ENCODE data around the gene HSPB6.

The HSPB6 gene

DNA sequence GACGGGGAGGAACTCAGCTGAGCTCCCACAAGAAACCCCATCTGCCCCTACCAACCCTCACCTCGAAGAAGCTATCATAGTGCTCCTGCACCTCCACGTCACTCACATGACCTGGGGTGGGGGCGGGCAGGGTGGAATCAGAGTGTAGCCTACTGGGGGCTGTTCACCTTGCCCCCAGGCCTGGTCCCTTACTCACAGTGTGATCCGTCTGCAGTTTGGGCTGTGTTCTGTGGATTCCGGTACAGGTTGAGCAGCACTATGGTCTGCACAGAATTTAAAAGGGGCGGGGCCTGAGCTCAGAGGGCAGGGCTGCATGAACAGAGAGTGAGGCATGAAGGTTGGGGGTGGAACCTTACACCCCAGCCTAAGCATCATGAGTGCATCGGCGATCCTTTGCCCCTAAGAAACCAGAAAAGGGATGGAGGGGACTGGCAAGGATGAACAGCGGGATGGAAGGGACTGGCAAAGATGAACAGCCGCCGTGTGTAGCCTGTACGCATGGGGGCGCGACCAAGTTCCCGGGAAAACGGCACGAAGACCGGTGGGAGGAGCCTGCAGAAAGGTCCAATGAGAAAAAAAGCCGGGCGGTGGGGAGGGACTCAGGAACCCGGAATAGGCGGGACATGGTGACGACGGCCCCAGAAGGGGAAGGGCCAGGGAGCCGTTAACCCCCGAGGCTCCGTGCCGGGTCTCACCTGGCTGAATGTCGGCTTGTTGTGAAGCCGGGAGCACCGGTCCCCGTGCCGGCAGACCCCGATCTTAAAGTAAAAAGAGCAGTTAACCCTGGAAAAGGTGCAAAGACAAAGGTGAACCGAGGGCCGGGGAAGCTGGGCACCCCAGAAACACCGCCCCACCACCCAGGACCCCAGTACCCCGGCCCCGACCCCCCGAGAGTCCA, 12.2 kb downstream of the HSPB6 start:
- peak; percentile 61 for DNase-seq

DNA sequence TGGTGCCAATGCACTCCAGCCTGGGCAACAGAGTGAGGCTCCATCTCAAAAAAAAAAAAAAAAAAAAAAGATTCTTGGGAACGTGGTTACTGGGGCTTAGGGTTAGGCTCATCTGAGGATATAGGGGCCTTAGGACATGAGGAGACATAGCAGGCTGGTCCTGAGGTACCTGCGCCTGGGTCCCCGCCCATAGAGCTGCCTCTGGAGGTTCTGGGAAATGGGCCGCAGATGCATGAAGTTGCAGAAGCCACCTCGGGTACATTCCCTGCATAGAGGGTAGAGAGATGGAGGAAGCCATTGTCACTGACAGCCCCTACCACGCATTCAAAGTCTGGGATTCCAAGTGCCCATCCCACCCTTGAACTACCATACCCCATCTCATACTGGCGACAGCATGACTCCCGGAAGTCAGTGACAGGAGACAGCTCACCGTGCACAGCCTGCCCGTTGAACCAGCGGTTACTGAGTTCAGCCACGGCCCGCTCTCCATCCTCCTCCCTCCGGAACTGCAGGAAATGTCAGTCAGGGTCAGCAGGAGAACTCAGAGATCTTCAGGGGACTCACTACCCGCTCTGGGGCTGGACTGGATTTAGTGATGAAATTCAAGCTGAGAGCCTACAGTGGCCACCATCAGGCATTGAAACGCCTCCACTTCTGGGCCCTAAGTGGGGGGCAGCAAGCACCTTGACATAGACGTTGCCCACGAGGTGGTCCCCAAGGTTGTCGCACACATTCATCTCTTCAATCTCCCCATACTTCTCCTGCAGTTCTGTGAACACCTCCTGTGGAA, 13.0 kb downstream of the HSPB6 start:
- DNase-seq: no peak

- no peak for DNase-seq
Measured at GRCh38 chr19:35742121-35742724, 14.6 kb downstream of the HSPB6 start, which contains the start of gene IGFLR1. TSS of gene IGFLR1 (minus strand) at chr19:35742452. CDS start at chr19:35741180, 1,272 bp downstream.

DNA sequence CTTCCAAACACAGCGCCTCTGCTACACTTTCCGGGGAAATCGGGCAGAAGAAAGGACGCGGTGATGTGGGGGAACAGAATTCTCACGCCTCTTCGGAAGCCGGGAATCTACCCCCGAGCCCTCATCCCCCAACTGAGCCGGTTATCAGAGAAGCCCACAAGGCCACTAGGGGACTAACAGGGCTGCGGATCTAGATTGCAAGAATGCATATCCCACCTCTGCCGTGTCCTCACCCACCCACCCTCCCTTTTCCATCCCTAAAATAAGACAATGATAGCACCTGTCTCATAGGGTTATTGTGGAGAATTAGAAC, 15.7 kb downstream of the HSPB6 start:
- DNase-seq: no peak

- DNase-seq: peak; percentile 78
Measured at GRCh38 chr19:35740423-35741202, 16.2 kb downstream of the HSPB6 start.

- no peak for DNase-seq
Measured at GRCh38 chr19:35740108-35740422, 16.8 kb downstream of the HSPB6 start.

DNA sequence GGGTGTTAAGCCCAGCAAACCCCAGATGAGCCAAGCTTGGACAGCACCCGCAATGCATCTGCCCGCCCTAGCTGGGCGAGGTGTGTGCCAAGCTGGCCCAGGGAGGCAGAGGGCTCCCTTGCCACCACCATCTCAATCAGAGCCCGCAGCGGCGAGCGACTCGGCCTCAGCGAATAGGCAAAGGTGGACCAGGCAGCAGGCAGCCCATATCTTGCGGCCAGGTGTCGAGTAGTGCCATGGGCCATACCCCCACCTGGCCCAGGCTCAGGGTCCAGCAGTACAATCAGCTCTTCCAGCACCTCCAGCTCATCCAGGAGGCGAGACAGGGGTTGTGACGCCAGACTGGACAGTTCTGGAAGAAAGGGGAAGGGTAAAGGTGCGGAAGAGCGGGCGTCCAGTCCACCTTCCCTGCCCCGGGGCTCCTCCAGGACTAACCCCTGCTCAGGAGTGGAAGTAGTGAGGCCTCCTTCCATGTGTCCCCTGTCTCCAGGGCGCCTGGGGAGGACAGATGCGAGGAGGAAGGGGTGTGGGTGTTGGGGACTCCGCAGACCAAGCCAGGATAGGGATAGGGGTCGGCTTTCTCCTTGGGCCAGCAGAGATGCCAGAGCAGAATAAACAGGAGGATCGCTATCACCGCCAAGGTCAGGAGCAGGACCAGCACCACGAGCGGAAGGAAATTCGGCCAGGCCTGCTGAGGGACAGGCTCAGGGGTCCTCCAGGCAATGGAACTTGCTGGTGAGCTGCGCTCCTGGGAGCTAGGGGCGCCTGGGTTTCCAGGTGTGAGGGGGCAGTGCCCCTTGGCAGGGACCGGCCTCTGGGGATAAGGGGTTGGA, 17.3 kb downstream of the HSPB6 start:
- DNase-seq: no peak

DNA sequence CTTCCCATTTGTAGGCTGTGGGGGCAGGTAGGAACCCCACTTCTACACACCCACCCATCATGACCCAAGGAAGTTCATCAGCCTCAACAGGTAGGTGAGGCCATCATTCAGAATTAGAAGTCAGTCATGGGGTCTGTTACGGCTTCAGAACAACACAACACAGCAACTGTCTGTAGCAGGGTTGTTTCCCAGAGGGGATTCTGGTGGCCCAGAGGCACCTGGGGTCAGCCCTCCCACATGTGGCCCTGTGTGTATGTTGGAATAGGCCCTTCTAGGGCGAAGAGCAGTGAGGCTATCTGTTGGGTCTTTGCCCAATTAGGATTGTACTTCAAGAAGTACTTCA, 18.0 kb downstream of the HSPB6 start:
- DNase-seq: no peak

DNA sequence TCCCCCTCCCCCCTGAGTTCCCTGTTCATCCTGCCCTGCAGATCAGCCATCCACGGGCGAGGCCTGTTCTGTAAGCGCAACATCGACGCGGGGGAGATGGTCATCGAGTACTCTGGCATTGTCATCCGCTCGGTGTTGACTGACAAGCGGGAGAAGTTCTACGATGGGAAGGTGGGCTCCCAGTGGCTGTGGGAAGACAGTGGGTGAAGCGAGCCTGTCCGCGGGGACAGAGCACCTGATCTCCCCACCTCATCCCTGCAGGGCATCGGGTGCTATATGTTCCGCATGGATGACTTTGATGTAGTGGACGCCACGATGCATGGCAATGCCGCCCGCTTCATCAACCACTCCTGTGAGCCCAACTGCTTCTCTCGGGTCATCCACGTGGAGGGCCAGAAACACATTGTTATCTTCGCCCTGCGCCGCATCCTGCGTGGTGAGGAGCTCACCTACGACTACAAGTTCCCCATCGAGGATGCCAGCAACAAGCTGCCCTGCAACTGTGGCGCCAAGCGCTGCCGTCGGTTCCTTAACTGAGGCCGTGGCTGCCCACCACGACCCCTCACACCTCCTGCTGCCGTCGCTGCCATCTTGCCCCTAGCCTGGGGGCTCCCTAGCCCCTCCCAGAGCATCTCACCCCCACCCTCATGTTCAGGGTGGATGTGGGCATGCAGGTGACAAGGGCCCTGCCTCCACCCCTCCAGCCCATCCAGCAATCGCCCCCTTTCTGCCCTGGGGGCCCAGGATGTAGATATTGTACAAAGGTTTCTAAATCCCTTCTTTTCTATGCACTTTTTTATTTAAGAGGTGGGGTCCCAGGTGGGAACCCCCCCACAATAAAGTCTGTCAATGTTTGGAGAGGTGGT, 18.6 kb downstream of the HSPB6 start:
- no peak for DNase-seq

DNA sequence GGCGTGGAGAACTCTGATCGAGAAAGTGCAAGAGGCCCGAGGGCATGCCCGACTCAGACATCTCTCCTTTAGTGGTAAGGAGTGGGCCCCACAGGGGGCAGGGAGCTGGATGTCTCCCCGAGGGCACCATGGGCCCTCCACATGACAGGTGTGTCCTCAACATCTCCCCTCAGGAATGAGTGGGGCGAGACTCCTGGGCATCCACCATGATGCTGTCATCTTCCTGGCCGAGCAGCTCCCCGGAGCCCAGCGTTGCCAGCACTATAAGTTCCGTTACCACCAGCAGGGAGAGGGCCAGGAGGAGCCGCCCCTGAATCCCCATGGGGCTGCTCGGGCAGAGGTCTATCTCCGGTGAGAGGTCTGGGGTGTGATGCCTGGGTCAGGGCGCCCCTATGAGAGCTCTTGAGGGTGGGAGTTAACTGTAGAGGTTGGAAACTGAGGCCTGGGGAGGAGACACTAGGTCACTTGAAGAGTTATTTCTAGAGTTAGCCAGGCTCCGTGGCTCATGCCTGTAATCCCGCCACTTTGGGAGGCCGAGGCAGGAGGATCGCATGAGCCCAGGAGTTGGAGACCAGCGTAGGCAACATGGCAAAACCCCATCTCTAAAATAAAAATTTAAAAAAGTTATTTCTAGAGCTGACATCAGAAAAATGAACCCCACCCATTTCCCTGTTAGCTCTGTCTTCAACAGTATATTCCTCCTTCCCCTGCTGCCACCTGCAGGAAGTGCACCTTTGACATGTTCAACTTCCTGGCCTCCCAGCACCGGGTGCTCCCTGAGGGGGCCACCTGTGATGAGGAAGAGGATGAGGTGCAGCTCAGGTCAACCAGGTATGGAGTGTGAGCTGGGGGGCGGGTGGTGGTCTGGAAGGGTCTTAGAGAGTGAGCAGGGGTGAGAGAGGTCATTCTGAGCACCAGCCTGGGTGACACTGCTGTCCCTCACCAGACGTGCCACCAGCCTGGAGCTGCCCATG, 19.6 kb downstream of the HSPB6 start:
- DNase-seq: no peak

- DNase-seq: no peak
Measured at GRCh38 chr19:35734889-35735288, 21.9 kb downstream of the HSPB6 start.

- DNase-seq: no peak
Measured at GRCh38 chr19:35734273-35734672, 22.6 kb downstream of the HSPB6 start.

GRCh38 chr19:35733180-35734125, 23.4 kb downstream of the HSPB6 start:
- DNase-seq: no peak

- no peak for DNase-seq
Measured at GRCh38 chr19:35732540-35733179, 24.2 kb downstream of the HSPB6 start.

- DNase-seq: no peak
Measured at GRCh38 chr19:35731779-35732405, 24.9 kb downstream of the HSPB6 start.

DNA sequence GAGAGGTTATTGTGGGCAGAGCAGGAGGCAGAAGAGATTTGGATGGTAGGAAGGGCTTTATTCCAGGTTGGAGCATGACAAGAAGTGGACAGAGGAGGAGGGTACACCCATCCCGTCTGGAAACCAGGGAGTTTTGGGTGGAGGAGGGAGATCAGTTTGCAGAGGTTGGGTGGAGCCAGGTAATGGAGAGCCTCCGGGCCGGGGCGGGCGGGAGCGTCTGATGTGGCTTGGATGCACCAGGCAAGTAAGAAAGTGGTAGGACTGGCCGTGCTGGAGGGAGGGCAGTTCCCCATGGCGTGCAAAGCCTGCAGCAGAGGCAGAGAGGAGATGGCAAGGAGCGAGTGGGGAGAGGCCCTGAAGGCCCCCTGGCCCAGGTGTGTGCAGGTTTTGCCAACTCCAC, 25.5 kb downstream of the HSPB6 start:
- no peak for DNase-seq

DNA sequence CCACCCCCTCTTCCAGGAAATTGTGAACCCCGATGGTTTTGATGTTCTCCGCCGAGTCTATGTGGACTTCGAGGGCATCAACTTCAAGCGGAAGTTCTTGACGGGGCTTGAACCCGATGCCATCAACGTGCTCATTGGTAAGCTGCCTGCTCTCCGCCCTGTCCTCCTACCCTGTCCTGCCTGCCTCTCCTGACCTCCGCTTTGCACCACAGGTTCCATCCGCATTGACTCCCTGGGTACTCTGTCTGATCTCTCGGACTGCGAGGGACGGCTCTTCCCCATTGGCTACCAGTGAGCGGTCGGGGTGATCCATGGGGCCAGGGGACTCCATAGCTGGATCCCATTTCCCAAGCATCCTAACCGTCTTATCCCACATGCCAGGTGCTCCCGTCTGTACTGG, 26.5 kb downstream of the HSPB6 start:
- no peak for DNase-seq

- no peak for DNase-seq
Measured at GRCh38 chr19:35729763-35730162, 27.1 kb downstream of the HSPB6 start.

Data from SIG-M5 (cell line).